A673 (cell line): ENCODE measurements around the gene MAP3K10. TPM values are rescaled to one million over a fixed set of nuclear protein-coding genes. Genes with fewer than 3 reads are reported as not detected.

Experiments
- BruUV-seq: library from RNA; stranded (reverse); fragments of 400-500 nt; replicated peaks from 2 replicates; lab custom pipeline; 2021; lab: Mats Ljungman, UMichigan
- CTCF ChIA-PET: fragments of 300-600 bp; sonication (Branson Sonifier 250); formaldehyde crosslinking; loops from one replicate; lab custom pipeline; 2022; ENCODE audit warnings: antibody characterized with exemption; lab: Charles Lee
- POLR2A ChIA-PET: fragments of 300-600 bp; sonication (Branson Sonifier 250); formaldehyde crosslinking; loops from one replicate; lab custom pipeline; 2022; ENCODE audit warnings: antibody characterized with exemption; ENCODE audit not compliant: low non-redundant PET; lab: Charles Lee
- DNase-seq: peaks from one replicate; pipeline ENCODE4 v3.0.0-alpha.2; 2015; ENCODE audit warnings: low spot score
- H3K27ac ChIP-seq: fragments of 200-600 bp; sonication (generic); 2 replicates; pipeline ENCODE4 v1.5.1; 2016; ENCODE audit warnings: mixed run types, low read depth, mild to moderate bottlenecking, mixed read lengths, antibody characterized with exemption, low read length; ENCODE audit not compliant: poor library complexity, severe bottlenecking
- H3K27me3 ChIP-seq: fragments of 200-600 bp; sonication (generic); replicated peaks from 2 replicates; pipeline ENCODE4 v1.6.1; 2017; ENCODE audit warnings: mixed run types, low read depth, mild to moderate bottlenecking, mixed read lengths, antibody characterized with exemption, low read length; ENCODE audit not compliant: insufficient read depth, poor library complexity
- H3K36me3 ChIP-seq: fragments of 200-600 bp; sonication (generic); 2 replicates; pipeline ENCODE4 v1.6.1; 2016; ENCODE audit warnings: mixed run types, mild to moderate bottlenecking, mixed read lengths, antibody characterized with exemption, low read length; ENCODE audit not compliant: insufficient read depth, poor library complexity, severe bottlenecking
- H3K4me1 ChIP-seq: fragments of 200-600 bp; sonication (generic); 2 replicates; pipeline ENCODE4 v1.6.1; 2017; ENCODE audit warnings: mixed run types, mild to moderate bottlenecking, mixed read lengths, antibody characterized with exemption, low read length; ENCODE audit not compliant: insufficient read depth, poor library complexity, severe bottlenecking
- H3K4me3 ChIP-seq: fragments of 200-600 bp; sonication (generic); 2 replicates; pipeline ENCODE4 v1.5.1; 2016; ENCODE audit warnings: low read depth, mixed run types, mild to moderate bottlenecking, mixed read lengths, low read length; ENCODE audit not compliant: poor library complexity, severe bottlenecking
- H3K9me3 ChIP-seq: fragments of 200-600 bp; sonication (generic); 2 replicates; pipeline ENCODE4 v1.6.1; 2016; ENCODE audit warnings: mixed run types, low read depth, mild to moderate bottlenecking, mixed read lengths, antibody characterized with exemption, low read length; ENCODE audit not compliant: poor library complexity, severe bottlenecking
- EZH2 ChIP-seq: fragments of 200-600 bp; sonication (generic); IDR thresholded peaks from 2 replicates; pipeline ENCODE4 v1.6.1; 2017; ENCODE audit warnings: borderline replicate concordance, low read depth, mild to moderate bottlenecking, mixed read lengths, antibody characterized with exemption, low read length; ENCODE audit not compliant: poor library complexity, severe bottlenecking
- intact Hi-C: fragments of 100-400 bp; cut with micrococcal nuclease; formaldehyde crosslinking; loops from one replicate; pipeline ENCODE4 v1.10.0; 2022; ENCODE audit not compliant: unreplicated experiment
- total RNA-seq: library from RNA; stranded (reverse); gene quantifications from 2 replicates; pipeline ENCODE4 v1.2.3, GENCODE V29; 2021
- TF ChIP-seq, protein P1 (sequence below): fragments of 300-800, 200-600 bp; sonication (generic); conservative IDR thresholded peaks from 2 replicates; pipeline ENCODE4 v1.5.1; 2017; ENCODE audit warnings: low read depth, mild to moderate bottlenecking, antibody characterized with exemption, low read length, moderate library complexity, mixed read lengths

The MAP3K10 gene
- total RNA-seq, 1 experiment from 2014 or later, result 17.8 TPM

GRCh38 chr19:40157059-40157458 lies 34.2 kb upstream of the MAP3K10 start:
- no peak for TF ChIP-seq EZH2
- TF ChIP-seq, protein P1, sequence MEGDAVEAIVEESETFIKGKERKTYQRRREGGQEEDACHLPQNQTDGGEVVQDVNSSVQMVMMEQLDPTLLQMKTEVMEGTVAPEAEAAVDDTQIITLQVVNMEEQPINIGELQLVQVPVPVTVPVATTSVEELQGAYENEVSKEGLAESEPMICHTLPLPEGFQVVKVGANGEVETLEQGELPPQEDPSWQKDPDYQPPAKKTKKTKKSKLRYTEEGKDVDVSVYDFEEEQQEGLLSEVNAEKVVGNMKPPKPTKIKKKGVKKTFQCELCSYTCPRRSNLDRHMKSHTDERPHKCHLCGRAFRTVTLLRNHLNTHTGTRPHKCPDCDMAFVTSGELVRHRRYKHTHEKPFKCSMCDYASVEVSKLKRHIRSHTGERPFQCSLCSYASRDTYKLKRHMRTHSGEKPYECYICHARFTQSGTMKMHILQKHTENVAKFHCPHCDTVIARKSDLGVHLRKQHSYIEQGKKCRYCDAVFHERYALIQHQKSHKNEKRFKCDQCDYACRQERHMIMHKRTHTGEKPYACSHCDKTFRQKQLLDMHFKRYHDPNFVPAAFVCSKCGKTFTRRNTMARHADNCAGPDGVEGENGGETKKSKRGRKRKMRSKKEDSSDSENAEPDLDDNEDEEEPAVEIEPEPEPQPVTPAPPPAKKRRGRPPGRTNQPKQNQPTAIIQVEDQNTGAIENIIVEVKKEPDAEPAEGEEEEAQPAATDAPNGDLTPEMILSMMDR, result no peak
- BruUV-seq, result no TSS peak
- Histone ChIP-seq H3K4me1 (no peaks in the 10 kb centered on the region), H3K4me3 (no peak overlapping the region), H3K36me3 (no peaks in the 10 kb centered on the region), H3K9me3 (no peaks in the 10 kb centered on the region), H3K27me3 (no peaks in the 10 kb centered on the region), H3K27ac (no peak overlapping the region)
- POLR2A ChIA-PET, result interaction anchor here (0.5 kb wide), 1 partner anchor 9 kb away, joined by 3 read pairs; no protein-coding TSS in a partner anchor
- CTCF ChIA-PET, result interaction anchor here (0.6 to 1.7 kb wide), 2 partner anchors 8 to 92 kb away, joined by 6 to 9 read pairs; no protein-coding TSS in a partner anchor
- intact Hi-C loops, result no loop called here
- DNase-seq, result no peak

GRCh38 chr19:40159744-40160143 lies 31.5 kb upstream of the MAP3K10 start:
- POLR2A ChIA-PET, result no interaction called here

DNA sequence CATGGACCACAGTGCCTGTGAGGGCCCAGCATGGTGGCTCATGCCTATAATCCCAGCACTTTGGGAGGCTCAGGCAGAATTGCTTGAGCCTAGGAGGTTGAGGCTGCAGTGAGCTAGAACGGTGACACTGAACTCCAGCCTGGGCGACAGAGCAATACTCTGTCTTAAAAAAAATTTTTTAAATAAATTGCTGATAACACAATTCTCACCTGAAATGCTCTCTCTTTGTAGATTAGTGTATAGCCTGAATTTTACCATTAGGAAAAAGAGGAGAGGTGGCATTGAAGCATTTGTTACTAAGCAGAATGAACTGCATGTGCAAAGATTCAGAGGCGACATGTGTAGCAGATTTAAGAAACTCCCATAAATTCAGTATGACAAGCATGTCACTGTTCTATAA lies 29.1 kb upstream of the MAP3K10 start:
- BruUV-seq, result no TSS peak
- peak overlapping the region; percentile 30 for H3K27ac ChIP-seq
- ChIA-PET CTCF (interaction anchor here (1.0 kb wide), 1 partner anchor 14 kb away, joined by 3 read pairs; no protein-coding TSS in a partner anchor), POLR2A (interaction anchor here (0.6 kb wide), 1 partner anchor 119 kb away, joined by 5 read pairs; no protein-coding TSS in a partner anchor)
- no peak overlapping the region for H3K4me3 ChIP-seq
- intact Hi-C loops, result no loop called here
- no peaks in the 10 kb centered on the region for H3K9me3 ChIP-seq
- TF ChIP-seq, protein P1, result no peak
- TF ChIP-seq EZH2, result no peak
- H3K36me3 ChIP-seq, result no peaks in the 10 kb centered on the region
- DNase-seq, result no peak
- no peaks in the 10 kb centered on the region for H3K27me3 ChIP-seq
- peaks cover 4% of the 10 kb centered on the region for H3K4me1 ChIP-seq

More at GRCh38 chr19:40159744-40160143, 31.5 kb upstream of the MAP3K10 start:
- Histone ChIP-seq H3K4me3 (no peak overlapping the region), H3K27me3 (no peaks in the 10 kb centered on the region), H3K4me1 (no peaks in the 10 kb centered on the region), H3K9me3 (no peaks in the 10 kb centered on the region), H3K27ac (no peak overlapping the region), H3K36me3 (no peaks in the 10 kb centered on the region)
- CTCF ChIA-PET, result no interaction called here
- no peak for DNase-seq
- BruUV-seq, result no TSS peak
- intact Hi-C loops, result no loop called here
- TF ChIP-seq EZH2, result no peak
